ENCODE data around the gene SNCG. TPM values are rescaled to one million over a fixed set of nuclear protein-coding genes. Genes with fewer than 3 reads are reported as not detected.
"Not testable (repeated sequence)": the region's sequence is repeated elsewhere in the genome, so short reads cannot be mapped to it uniquely, and the experiment has no call there.

Gene SNCG
- total RNA-seq, 1 donor from 2014 or later: 104 TPM

GRCh38 chr10:86950349-86950748, 8.1 kb upstream of the SNCG start:
- Mint-ChIP-seq H3K9me3 (peaks cover 20% of the 10 kb centered on the region), H3K27me3 (ENCODE audit: low read depth) (no peaks in the 10 kb centered on the region), H3K27ac (no peak overlapping the region), H3K36me3 (peaks cover 8% of the 10 kb centered on the region), H3K4me3 (no peak overlapping the region), H3K4me1 (peaks cover 34% of the 10 kb centered on the region)
- TF ChIP-seq, protein P1, sequence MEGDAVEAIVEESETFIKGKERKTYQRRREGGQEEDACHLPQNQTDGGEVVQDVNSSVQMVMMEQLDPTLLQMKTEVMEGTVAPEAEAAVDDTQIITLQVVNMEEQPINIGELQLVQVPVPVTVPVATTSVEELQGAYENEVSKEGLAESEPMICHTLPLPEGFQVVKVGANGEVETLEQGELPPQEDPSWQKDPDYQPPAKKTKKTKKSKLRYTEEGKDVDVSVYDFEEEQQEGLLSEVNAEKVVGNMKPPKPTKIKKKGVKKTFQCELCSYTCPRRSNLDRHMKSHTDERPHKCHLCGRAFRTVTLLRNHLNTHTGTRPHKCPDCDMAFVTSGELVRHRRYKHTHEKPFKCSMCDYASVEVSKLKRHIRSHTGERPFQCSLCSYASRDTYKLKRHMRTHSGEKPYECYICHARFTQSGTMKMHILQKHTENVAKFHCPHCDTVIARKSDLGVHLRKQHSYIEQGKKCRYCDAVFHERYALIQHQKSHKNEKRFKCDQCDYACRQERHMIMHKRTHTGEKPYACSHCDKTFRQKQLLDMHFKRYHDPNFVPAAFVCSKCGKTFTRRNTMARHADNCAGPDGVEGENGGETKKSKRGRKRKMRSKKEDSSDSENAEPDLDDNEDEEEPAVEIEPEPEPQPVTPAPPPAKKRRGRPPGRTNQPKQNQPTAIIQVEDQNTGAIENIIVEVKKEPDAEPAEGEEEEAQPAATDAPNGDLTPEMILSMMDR (IDR thresholded peaks at IDR 0.05; ENCODE audit: unreplicated experiment): no peak
- DNase-seq (ENCODE audit: low spot score in 2 of 2, unreplicated experiment in 2 of 2): no peak

DNA sequence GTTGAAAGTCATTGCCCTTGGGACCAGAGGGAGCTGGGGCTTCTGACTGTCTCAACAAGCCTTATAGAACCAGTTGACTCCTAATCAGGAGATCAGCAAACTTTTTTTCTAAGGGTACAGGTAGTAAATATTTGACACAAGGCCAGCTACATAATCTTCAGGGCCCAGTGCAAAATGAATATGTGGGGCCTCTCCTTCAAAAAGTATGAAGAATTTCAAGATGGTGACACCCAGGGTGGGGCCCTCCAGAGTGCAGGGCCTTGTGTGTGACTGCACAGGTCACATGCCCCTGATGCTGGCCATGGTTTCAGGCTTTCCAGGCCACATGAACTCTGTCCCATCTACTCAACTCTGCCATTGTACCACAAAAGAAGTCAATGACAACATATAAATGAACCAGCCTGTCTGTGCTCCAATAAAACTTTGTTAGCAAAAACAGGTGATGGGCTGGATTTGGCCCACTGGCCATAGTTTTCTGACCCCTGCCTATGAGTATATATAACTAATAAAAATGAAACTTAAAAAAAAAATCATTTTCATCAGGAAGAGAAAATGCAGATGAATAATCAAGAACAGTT, 7.1 kb upstream of the SNCG start:
- Mint-ChIP-seq H3K27ac (no peak overlapping the region), H3K36me3 (peaks cover 8% of the 10 kb centered on the region), H3K4me1 (peaks cover 33% of the 10 kb centered on the region), H3K4me3 (no peak overlapping the region), H3K9me3 (peaks cover 20% of the 10 kb centered on the region), H3K27me3 (ENCODE audit: low read depth) (no peaks in the 10 kb centered on the region)
- no peak for DNase-seq (ENCODE audit: low spot score in 2 of 2, unreplicated experiment in 2 of 2)
- TF ChIP-seq, protein P1 (IDR thresholded peaks at IDR 0.05; ENCODE audit: unreplicated experiment): no peak

GRCh38 chr10:86952106-86952505, 6.3 kb upstream of the SNCG start:
- H3K27ac Mint-ChIP-seq: no peak overlapping the region
- peaks cover 20% of the 10 kb centered on the region for H3K9me3 Mint-ChIP-seq
- H3K4me1 Mint-ChIP-seq: peaks cover 30% of the 10 kb centered on the region
- no peak for DNase-seq (ENCODE audit: low spot score in 2 of 2, unreplicated experiment in 2 of 2)
- H3K4me3 Mint-ChIP-seq: no peak overlapping the region
- peaks cover 8% of the 10 kb centered on the region for H3K36me3 Mint-ChIP-seq
- TF ChIP-seq, protein P1 (IDR thresholded peaks at IDR 0.05; ENCODE audit: unreplicated experiment): no peak
- H3K27me3 Mint-ChIP-seq (ENCODE audit: low read depth): no peaks in the 10 kb centered on the region

GRCh38 chr10:86952697-86953096, 5.7 kb upstream of the SNCG start:
- not testable (repeated sequence) for DNase-seq (ENCODE audit: low spot score in 2 of 2, unreplicated experiment in 2 of 2); H3K27me3 Mint-ChIP-seq (ENCODE audit: low read depth); H3K36me3 Mint-ChIP-seq; H3K27ac Mint-ChIP-seq; H3K4me3 Mint-ChIP-seq
- Mint-ChIP-seq H3K9me3 (peaks cover 20% of the 10 kb centered on the region), H3K4me1 (peaks cover 35% of the 10 kb centered on the region)

- DNase-seq (ENCODE audit: low spot score in 2 of 2, unreplicated experiment in 2 of 2): peak in 1 of 2 experiments; percentile 67
Measured at GRCh38 chr10:86953747-86954680, 4.4 kb upstream of the SNCG start.

More at GRCh38 chr10:86953747-86954680, 4.4 kb upstream of the SNCG start:
- H3K27ac Mint-ChIP-seq: peak overlapping the region; percentile 88
- H3K9me3 Mint-ChIP-seq: peaks cover 15% of the 10 kb centered on the region
- TF ChIP-seq, protein P1 (IDR thresholded peaks at IDR 0.05; ENCODE audit: unreplicated experiment): no peak
- H3K27me3 Mint-ChIP-seq (ENCODE audit: low read depth): no peaks in the 10 kb centered on the region
- H3K36me3 Mint-ChIP-seq: peaks cover 8% of the 10 kb centered on the region
- H3K4me1 Mint-ChIP-seq: peaks cover 47% of the 10 kb centered on the region
- peak overlapping the region; percentile 38 for H3K4me3 Mint-ChIP-seq

All from mesothelial cell of epicardium (in vitro differentiated cells).